H1 (cell line): ENCODE results near the gene SMC6. TPM values are rescaled to one million over a fixed set of nuclear protein-coding genes. Genes with fewer than 3 reads are reported as not detected.

ENCODE experiments used
- CHD7 ChIP-seq: fragments of 300-600 bp; sonication (generic); IDR thresholded peaks from 2 replicates; pipeline ENCODE4 v1.7.1; 2012; ENCODE audit warnings: low read length, moderate library complexity, mild to moderate bottlenecking, inconsistent platforms; ENCODE audit not compliant: insufficient replicate concordance
- CTBP2 ChIP-seq: IDR thresholded peaks from 2 replicates; pipeline ENCODE4 v1.7.0; 2011; ENCODE audit warnings: borderline replicate concordance, mild to moderate bottlenecking, moderate library complexity, mixed read lengths, low read length; ENCODE audit not compliant: insufficient read depth, insufficient read length
- CTCF ChIP-seq, 3 experiments: IDR thresholded peaks; 1 replicate in 2 of 3; 2 replicates in 1 of 3; pipeline versions ENCODE4 v1.5.1 to v1.6.1; 2011; ENCODE audit warnings: low read length in 3 of 3, mild to moderate bottlenecking in 3 of 3, inconsistent platforms in 2 of 3, low read depth in 1 of 3, moderate library complexity in 1 of 3; ENCODE audit not compliant: insufficient read depth in 1 of 3; ENCODE audit errors: control extremely low read depth in 1 of 3
- PHF8 ChIP-seq: fragments of 200-600 bp; sonication (generic); conservative IDR thresholded peaks from 2 replicates; pipeline ENCODE4 v1.7.1; 2012; ENCODE audit warnings: low read depth, mild to moderate bottlenecking, inconsistent platforms, low read length, moderate library complexity
- SIRT6 ChIP-seq: IDR thresholded peaks from one replicate; pipeline ENCODE4 v1.7.1; 2012; ENCODE audit warnings: low read length, inconsistent platforms
- SP1 ChIP-seq: IDR thresholded peaks from 2 replicates; pipeline ENCODE4 v1.6.1; 2011; ENCODE audit warnings: low read depth, low read length
- SP2 ChIP-seq: IDR thresholded peaks from 2 replicates; pipeline ENCODE4 v1.6.1; 2012; ENCODE audit warnings: mild to moderate bottlenecking, low read length, inconsistent platforms
- SRF ChIP-seq: IDR thresholded peaks from 2 replicates; pipeline ENCODE4 v1.6.1; 2011; ENCODE audit warnings: mild to moderate bottlenecking, low read depth, low read length, moderate library complexity
- TEAD4 ChIP-seq: IDR thresholded peaks from 2 replicates; pipeline ENCODE4 v1.6.1; 2012; ENCODE audit warnings: low read depth, low read length, inconsistent platforms, mixed read lengths
- polyA plus RNA-seq, 7 experiments: library from polyadenylated mRNA; depleted of rRNA in 3 of 7; stranded (reverse) in 5 of 7; unstranded in 2 of 7; fragments of >200 nt in 5 of 7; fragments of 200-250 nt in 2 of 7; gene quantifications; 1 replicate in 5 of 7; 2 replicates in 1 of 7; 4 replicates in 1 of 7; pipeline versions ENCODE4 v1.2.1 to v1.2.3, GENCODE V29; 2011 to 2013; ENCODE audit warnings: missing spikeins in 2 of 7, mixed read lengths in 2 of 7
- total RNA-seq: library from RNA; stranded (reverse); fragmentation: NEBNext Ultra II Directional; extraction: Animal tissue kit (Norgen Biotek cat#: 25700); gene quantifications from 2 replicates; pipeline ENCODE4 v1.2.1, GENCODE V29; 2021

The SMC6 gene
- total and polyA plus RNA-seq, 2 of the 8 experiments (the other 6 are each of a cell fraction or from before 2014, with no cell fraction given) = 9.7 to 49.5 TPM

- TF ChIP-seq CHD7 (no peak), CTCF (IDR thresholded peaks at IDR 0.05; ENCODE audit: control extremely low read depth in 1 of 3, insufficient read depth in 1 of 3, low read depth in 1 of 3, low read length in 3 of 3) (no peak), CTBP2 (no peak), SP1 (no peak), TEAD4 (no peak), SIRT6 (no peak), SRF (no peak), PHF8 (no peak), SP2 (no peak)
These were observed 1.3 kb upstream of the SMC6 start (continued) for GRCh38 chr2:17754773-17755425.
